Fibroblast of lung (primary cell): Measurements from ENCODE around the gene TTC39B. TPM values are rescaled to one million over a fixed set of nuclear protein-coding genes. Genes with fewer than 3 reads are reported as not detected.

Source experiments
- DNase-seq, 2 donors: peaks; one replicate each; pipeline versions ENCODE4 v3.0.0 to v3.0.0-alpha.2; 2010; ENCODE audit warnings: low read depth in 2 of 2
- H2AFZ ChIP-seq: 2 replicates; pipeline ENCODE4 v1.5.1; 2012; ENCODE audit warnings: low read length, control low read depth, inconsistent platforms
- H3K27ac ChIP-seq: 2 replicates; pipeline ENCODE4 v1.5.1; 2011; ENCODE audit warnings: low read length, control low read depth; ENCODE audit not compliant: insufficient read depth
- H3K27me3 ChIP-seq: 2 replicates; pipeline ENCODE4 v1.5.1; 2011; ENCODE audit warnings: mild to moderate bottlenecking, low read length; ENCODE audit not compliant: control insufficient read depth, insufficient read depth
- H3K36me3 ChIP-seq: 2 replicates; pipeline ENCODE4 v1.5.1; 2011; ENCODE audit warnings: low read length; ENCODE audit not compliant: control insufficient read depth, insufficient read depth
- H3K4me1 ChIP-seq: 2 replicates; pipeline ENCODE4 v1.5.1; 2011; ENCODE audit warnings: low read length; ENCODE audit not compliant: control insufficient read depth, insufficient read depth; ENCODE audit errors: extremely low read depth
- H3K4me2 ChIP-seq: 2 replicates; pipeline ENCODE4 v1.5.1; 2011; ENCODE audit warnings: low read length, control low read depth; ENCODE audit not compliant: insufficient read depth; ENCODE audit errors: extremely low read depth
- H3K4me3 ChIP-seq, 4 experiments: fragments of 200-600 bp in 1 of 4; sonication (generic) in 1 of 4; replicated peaks in 1 of 4; 2 replicates each; pipeline ENCODE4 v1.5.1; 2011 to 2016; ENCODE audit warnings: low read length in 4 of 4, low read depth in 3 of 4, mild to moderate bottlenecking in 3 of 4, control low read depth in 2 of 4, inconsistent platforms in 1 of 4, mixed read lengths in 1 of 4; ENCODE audit not compliant: insufficient read depth in 1 of 4; ENCODE audit errors: control extremely low read depth in 1 of 4
- H3K79me2 ChIP-seq: 2 replicates; pipeline ENCODE4 v1.5.1; 2012; ENCODE audit warnings: mild to moderate bottlenecking, low read length, inconsistent platforms; ENCODE audit not compliant: control insufficient read depth, insufficient read depth
- H3K9ac ChIP-seq: 2 replicates; pipeline ENCODE4 v1.5.1; 2011; ENCODE audit warnings: mild to moderate bottlenecking, low read length, control low read depth; ENCODE audit not compliant: insufficient read depth
- H3K9me3 ChIP-seq: 2 replicates; pipeline ENCODE4 v1.5.1; 2012; ENCODE audit warnings: low read depth, low read length; ENCODE audit not compliant: control insufficient read depth, insufficient read depth
- H4K20me1 ChIP-seq: 2 replicates; pipeline ENCODE4 v1.5.1; 2011; ENCODE audit warnings: low read length; ENCODE audit not compliant: control insufficient read depth, insufficient read depth; ENCODE audit errors: extremely low read depth
- EZH2 ChIP-seq: IDR thresholded peaks from 2 replicates; pipeline ENCODE4 v1.5.1; 2012; ENCODE audit warnings: low read length, control low read depth, mild to moderate bottlenecking; ENCODE audit errors: missing control alignments
- polyA plus RNA-seq, 2 donors: library from polyadenylated mRNA; depleted of rRNA in 1 of 2; stranded (reverse) in 1 of 2; unstranded in 1 of 2; fragments of >200 nt; gene quantifications; 2 replicates each; pipeline ENCODE4 v1.2.1, GENCODE V29; 2011 to 2012; ENCODE audit warnings: missing spikeins in 1 of 2
- total RNA-seq: library from RNA; depleted of rRNA; stranded (reverse); fragments of >200 nt; gene quantifications from 2 replicates; pipeline ENCODE4 v1.2.1, GENCODE V29; 2014
- TF ChIP-seq, protein P1 (sequence below), 2 donors: IDR thresholded peaks in 1 of 2; conservative IDR thresholded peaks in 1 of 2; 1 replicate in 1 of 2; 2 replicates in 1 of 2; pipeline ENCODE4 v1.5.1; 2011 to 2012; ENCODE audit warnings: low read length in 2 of 2, control low read depth in 1 of 2, inconsistent platforms in 1 of 2, low read depth in 1 of 2, mild to moderate bottlenecking in 1 of 2

Gene TTC39B
- total and polyA plus RNA-seq, 2 donors (not counting 1 experiment from before 2014, with no cell fraction given), result 6.2 to 16.8 TPM

DNA sequence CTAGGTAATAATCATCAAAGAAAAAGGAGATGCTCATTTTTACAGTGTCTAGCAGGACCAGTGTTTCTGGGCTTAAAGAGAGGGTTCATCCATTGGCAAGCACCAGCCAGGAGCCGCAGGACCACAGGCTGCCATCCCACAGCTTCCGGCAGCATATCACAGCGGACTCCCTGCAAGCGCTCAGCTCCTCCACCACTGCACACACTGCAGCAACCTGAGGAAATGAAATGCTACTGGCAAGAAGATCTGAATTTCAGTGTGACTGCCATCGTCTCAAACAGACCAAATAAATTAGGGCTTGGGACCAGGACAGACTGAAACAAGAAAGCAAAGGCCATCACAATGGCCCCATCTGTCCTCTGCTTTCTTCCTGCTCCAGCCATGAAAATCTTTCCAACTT is 114.2 kb downstream of the TTC39B start:
- DNase-seq, result no peak
- Histone ChIP-seq H3K4me2 (no peak overlapping the region), H3K27me3 (no peaks in the 10 kb centered on the region), H3K4me3 (no peak overlapping the region), H3K9me3 (no peaks in the 10 kb centered on the region), H3K27ac (no peak overlapping the region), H3K9ac (no peak overlapping the region), H2AFZ (no peak overlapping the region), H4K20me1 (no peaks in the 10 kb centered on the region), H3K79me2 (no peaks in the 10 kb centered on the region), H3K36me3 (no peaks in the 10 kb centered on the region), H3K4me1 (no peaks in the 10 kb centered on the region)
- TF ChIP-seq, protein P1, sequence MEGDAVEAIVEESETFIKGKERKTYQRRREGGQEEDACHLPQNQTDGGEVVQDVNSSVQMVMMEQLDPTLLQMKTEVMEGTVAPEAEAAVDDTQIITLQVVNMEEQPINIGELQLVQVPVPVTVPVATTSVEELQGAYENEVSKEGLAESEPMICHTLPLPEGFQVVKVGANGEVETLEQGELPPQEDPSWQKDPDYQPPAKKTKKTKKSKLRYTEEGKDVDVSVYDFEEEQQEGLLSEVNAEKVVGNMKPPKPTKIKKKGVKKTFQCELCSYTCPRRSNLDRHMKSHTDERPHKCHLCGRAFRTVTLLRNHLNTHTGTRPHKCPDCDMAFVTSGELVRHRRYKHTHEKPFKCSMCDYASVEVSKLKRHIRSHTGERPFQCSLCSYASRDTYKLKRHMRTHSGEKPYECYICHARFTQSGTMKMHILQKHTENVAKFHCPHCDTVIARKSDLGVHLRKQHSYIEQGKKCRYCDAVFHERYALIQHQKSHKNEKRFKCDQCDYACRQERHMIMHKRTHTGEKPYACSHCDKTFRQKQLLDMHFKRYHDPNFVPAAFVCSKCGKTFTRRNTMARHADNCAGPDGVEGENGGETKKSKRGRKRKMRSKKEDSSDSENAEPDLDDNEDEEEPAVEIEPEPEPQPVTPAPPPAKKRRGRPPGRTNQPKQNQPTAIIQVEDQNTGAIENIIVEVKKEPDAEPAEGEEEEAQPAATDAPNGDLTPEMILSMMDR (conservative IDR thresholded peaks at IDR 0.05 in 1 of 2, IDR thresholded peaks at IDR 0.05 in 1 of 2; ENCODE audit: low read depth in 1 of 2, low read length in 2 of 2), result no peak
- TF ChIP-seq EZH2, result no peak

DNA sequence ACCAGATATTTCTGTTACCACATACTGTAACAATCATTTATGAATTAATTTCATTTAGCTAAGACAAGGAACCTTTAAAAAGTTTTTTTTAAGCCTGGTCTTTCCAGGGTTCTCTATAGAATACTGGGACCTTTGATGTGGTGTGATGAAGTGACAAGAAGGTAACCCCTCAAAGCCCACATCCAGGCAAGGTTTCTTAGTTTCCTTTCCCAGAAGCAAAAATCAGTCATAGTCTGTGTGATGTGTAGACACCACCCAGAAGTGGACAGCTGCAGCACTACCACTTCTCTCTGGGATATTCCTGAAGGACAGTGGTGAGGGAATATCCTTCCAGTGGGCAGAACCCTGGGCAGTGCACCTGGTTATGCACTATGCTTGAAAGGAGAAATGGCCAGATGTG is 115.6 kb downstream of the TTC39B start:
- TF ChIP-seq, protein P1 (conservative IDR thresholded peaks at IDR 0.05 in 1 of 2, IDR thresholded peaks at IDR 0.05 in 1 of 2; ENCODE audit: low read depth in 1 of 2, low read length in 2 of 2), result no peak
- no peak for TF ChIP-seq EZH2
- Histone ChIP-seq H3K9me3 (no peaks in the 10 kb centered on the region), H3K27me3 (no peaks in the 10 kb centered on the region), H3K4me3 (no peak overlapping the region), H4K20me1 (no peaks in the 10 kb centered on the region), H3K9ac (no peak overlapping the region), H2AFZ (no peak overlapping the region), H3K4me2 (no peak overlapping the region), H3K27ac (no peak overlapping the region), H3K4me1 (no peaks in the 10 kb centered on the region), H3K79me2 (no peaks in the 10 kb centered on the region), H3K36me3 (no peaks in the 10 kb centered on the region)
- no peak for DNase-seq

DNA sequence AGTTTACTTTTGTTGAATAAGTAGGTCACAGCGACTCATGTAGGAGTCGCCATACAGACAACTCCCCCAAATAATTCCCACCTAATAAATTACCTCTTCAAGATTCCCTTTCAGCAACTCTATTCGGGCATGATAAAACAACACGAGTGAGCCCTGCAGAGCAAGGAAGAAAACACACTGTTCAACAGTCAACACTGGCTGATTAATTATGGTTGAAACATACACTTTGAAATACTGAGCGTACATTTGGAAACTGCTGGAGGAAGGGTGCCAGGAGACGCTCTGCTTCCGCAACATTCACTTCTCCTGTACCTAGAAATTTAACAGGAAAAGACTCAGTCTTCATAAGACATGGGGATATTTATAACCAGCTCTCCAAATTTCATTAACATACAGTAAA is 117.5 kb downstream of the TTC39B start:
- Histone ChIP-seq H4K20me1 (no peaks in the 10 kb centered on the region), H3K79me2 (no peaks in the 10 kb centered on the region), H3K9ac (no peak overlapping the region), H3K4me2 (no peak overlapping the region), H3K4me1 (no peaks in the 10 kb centered on the region), H3K4me3 (no peak overlapping the region), H3K36me3 (no peaks in the 10 kb centered on the region), H3K27me3 (no peaks in the 10 kb centered on the region), H3K27ac (no peak overlapping the region), H3K9me3 (no peaks in the 10 kb centered on the region), H2AFZ (no peak overlapping the region)
- no peak for DNase-seq
- TF ChIP-seq, protein P1 (conservative IDR thresholded peaks at IDR 0.05 in 1 of 2, IDR thresholded peaks at IDR 0.05 in 1 of 2; ENCODE audit: low read depth in 1 of 2, low read length in 2 of 2), result no peak
- TF ChIP-seq EZH2, result no peak
